Jurkat, Clone E6-1 (cell line): Measurements from ENCODE around the gene SEMA3E.
"Not testable (repeated sequence)": the region's sequence is repeated elsewhere in the genome, so short reads cannot be mapped to it uniquely, and the experiment has no call there.

Experiments
- DNase-seq: peaks from one replicate; pipeline ENCODE4 v3.0.0-alpha.2; 2011; ENCODE audit warnings: low read depth, low spot score
- H3K4me3 ChIP-seq: 2 replicates; pipeline ENCODE4 v1.5.1; 2011; ENCODE audit warnings: mild to moderate bottlenecking, low read length, control low read depth, moderate library complexity

The SEMA3E gene

DNA sequence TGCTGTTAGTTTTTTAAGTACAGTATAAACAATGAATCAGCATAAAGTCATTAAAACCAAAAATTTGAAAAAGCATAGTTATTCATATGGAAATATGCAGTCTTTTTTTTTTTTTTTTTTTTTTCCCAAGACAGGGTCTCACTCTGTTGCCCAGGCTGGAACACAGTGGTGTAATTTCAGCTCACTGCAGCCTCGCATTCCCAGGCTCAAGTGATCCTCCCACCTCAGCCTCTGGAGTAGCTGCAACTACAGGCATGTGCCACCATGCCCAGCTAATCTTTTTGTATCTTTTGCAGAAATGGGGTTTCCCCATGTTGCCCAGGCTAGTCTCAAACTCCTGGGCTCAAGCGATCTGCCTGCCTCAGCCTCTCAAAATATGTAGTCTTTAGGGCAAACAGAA, 182.0 kb downstream of the SEMA3E start:
- H3K4me3 ChIP-seq = no peak overlapping the region
- no peak for DNase-seq

DNA sequence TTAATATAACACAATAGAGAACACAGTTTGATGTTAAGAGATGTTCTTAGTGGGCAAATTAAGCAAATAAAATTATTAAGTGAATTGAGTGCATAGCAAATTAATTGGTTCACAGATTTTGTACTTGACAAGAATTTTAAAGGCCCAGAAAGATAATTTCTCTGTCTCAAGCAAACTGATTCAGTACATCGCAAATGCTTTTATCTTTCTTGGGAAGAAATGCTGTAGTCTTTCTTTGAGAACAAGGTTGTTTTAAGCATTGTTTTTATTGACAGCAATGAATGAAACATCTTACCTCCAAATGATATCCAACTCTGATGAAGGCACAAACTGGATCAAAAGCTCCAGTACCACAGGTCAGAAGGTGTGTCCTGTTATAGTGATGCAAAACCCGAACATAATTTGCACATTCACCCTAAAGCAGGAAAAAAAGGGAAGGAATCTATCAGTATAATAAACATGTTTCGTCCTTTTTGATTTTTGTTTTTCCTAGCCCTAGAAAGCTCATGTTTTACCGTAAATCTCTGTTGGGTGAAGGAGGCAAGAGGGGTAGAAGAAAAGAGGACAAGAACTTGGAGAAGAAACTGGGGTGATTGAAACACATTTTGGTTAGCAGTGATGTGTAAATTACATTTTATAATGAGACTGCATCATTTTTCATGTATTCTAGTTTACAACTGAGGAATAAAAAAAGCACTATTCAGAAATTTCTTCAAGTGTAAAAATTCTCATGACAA, 182.6 kb downstream of the SEMA3E start:
- H3K4me3 ChIP-seq = no peak overlapping the region
- no peak for DNase-seq

DNA sequence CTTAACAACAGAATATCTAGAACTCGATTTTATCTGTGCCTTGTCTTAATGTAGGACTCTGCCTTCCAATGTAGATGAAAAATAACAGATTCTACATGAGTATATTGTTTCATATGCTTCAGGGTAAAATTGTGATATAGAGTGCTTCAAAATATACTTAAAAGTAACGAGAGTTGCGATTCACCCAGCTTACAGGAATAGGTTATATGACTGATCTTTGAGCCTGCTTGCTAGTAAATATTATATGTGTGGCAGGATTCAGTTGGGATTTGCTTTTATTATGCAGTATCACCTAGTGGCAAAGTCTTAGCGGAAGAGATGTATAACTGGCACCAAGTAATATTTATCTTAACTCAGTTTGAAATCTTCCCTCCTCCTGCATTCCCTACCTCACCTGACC, 183.3 kb downstream of the SEMA3E start:
- DNase-seq = no peak
- H3K4me3 ChIP-seq = no peak overlapping the region

DNA sequence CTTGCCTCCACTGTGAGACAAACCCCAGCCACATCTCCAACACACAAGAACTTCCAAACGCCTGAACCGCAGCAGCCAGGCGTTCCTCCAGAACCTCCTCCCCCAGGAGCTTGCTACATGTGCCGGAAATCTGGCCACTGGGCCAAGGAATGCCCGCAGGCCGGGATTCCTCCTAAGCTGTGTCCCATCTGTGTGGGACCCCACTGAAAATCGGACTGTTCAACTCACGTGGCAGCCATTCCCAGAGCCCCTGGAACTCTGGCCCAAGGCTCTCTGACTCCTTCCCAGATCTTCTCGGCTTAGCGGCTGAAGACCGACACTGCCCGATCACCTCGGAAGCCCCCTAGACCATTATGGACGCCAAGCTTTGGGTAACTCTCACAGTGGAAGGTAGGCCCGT, 187.1 kb downstream of the SEMA3E start:
- not testable (repeated sequence) for DNase-seq, H3K4me3 ChIP-seq

DNA sequence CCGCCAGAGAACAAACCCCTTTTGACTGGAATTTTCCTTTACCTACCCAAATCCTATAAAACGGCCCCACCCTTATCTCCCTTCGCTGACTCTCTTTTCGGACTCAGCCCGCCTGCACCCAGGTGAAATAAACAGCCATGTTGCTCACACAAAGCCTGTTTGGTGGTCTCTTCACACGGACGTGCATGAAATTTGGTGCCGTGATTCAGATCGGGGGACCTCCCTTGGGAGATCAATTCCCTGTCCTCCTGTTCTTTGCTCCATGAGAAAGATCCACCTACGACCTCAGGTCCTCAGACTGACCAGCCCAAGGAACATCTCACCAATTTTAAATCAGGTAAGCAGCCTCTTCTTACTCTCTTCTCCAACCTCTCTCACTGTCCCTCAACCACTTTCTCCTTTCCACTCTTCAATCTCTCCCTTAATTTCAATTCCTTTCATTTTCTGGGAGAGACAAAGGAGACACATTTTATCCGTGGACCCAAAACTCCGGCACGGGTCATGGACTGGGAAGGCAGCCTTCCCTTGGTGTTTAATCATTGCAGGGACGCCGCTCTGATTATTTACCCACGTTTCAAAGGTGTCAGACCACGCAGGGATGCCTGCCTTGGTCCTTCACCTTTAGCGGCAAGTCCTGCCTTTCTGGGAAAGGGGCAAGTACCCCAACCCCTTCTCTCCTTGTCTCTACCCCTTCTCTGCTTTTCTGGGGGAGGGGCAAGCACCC, 188.8 kb downstream of the SEMA3E start:
- H3K4me3 ChIP-seq, DNase-seq: not testable (repeated sequence)

DNA sequence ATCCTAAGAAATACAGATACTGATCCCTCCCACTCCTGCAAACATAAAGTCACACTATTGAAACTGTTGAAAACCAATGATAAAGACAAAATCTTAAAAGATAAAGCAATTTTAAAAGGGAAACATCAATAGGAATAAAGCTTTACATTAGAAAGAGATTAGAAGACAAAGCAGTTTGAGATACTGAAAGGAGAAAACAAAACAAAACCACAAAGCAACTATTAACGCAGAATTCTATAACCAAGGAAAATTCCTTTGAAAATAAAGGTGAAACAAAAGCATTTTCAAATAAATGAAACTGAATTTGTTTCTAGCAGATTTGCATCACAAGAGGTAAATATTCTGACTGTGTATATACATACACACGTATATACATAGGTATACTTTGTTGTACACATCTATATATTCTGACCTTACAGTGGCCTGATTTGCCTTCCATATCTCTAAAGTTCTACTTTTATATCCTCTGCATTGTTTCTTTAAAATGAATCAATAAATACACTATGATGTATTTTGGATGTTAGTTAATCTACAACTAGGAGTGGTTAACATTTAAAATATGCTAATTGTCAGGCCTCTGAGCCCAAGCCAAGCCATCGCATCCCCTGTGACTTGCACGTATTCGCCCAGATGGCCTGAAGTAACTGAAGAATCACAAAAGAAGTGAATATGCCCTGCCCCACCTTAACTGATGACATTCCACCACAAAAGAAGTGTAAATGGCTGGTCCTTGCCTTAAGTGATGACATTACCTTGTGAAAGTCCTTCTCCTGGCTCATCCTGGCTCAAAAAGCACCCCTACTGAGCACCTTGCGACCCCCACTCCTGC, 189.6 kb downstream of the SEMA3E start:
- H3K4me3 ChIP-seq, DNase-seq: not testable (repeated sequence)

DNA sequence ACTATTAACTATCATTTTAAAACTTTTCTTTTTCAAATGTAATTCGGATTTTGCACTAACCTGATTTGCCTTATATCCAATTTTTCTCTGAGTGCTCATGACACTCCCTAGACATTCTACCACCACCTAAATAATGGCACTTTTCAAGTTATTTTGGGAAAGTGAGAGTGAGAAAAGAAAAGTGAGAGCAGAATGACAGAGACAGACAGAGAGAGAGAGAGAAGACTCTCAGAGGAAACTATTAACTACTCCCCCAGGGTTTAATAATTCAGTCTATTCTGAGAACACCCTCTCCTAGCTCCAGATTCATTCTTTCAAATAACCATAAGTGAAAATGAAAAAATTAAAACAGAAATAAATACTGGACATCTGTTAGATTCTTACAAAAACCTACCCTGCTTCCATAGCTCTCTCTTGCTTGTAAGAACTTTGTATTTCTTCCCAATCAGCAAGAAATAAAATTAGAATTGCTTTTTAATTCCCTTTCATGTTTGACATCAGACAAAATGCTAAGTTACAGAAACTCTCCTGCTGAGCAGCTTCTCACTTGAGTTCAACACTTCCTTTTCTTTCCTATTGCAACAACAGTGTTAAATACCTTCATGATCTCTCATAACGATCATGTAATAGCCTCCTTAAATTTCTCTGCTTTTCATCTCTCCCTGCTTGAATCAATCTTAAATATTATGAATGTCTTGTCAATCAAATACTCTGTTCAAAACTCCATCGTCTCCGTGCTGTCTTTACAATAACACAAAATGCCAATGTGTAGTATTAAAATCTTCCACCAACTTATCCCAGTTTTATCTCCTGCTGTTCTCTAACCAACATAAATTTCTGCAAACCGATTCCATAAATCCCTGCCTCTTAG, 191.7 kb downstream of the SEMA3E start:
- DNase-seq = no peak
- H3K4me3 ChIP-seq = no peak overlapping the region

DNA sequence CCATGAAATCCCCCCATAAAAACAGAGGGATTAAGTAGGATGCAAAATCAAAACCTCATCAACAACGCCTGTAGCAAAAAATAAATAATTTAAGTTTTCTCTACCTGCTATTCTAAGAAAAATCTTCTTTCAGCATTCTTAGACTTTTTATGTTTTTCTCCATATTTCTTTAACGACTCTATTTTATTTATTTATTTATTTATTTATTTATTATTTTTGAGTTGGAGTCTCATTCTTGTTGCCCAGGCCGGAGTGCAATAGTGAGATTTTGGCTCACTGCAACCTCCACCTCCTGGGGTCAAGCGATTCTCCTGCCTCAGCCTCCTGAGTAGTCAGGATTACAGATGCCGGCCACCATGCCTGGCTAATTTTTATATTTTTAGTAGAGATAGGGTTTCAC, 192.5 kb downstream of the SEMA3E start:
- DNase-seq = no peak
- no peak overlapping the region for H3K4me3 ChIP-seq

DNA sequence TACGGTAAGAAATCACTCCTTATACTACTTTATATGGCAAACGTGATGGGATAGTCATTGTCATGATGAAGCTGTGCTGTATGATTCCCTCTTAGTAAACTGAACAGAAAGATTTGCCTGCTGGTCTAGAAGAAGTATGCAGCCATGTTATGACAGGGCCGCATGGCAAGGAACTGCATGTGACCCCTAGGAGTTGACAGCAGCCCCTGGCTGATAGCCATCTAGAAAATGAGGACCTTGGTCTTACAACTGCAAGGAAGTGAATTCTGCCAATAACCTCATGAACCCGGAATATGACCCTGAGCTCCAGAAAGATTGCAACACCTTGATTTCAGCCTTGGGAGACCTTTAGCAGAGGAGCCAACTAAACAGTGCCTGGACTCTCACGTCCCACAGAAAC, 193.3 kb downstream of the SEMA3E start:
- DNase-seq = no peak
- no peak overlapping the region for H3K4me3 ChIP-seq

DNA sequence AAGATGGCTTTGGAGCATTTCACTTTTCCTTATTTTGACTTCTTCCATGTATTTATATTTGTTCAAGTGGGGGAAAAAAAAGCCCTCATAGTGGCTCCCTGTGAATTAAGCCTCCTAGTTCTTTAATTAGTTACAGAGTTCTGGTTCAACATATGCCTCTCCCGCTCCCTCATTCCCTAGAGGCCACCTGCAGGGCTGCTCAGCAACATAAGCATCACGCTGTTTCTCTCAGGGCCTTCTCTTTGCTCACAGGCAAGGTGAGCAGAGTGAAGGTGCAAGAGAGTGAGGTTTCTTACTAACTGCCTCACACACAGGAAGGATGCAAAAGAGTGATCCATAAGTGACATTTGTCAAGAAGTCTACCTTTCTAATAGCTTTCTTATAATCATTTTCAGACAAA, 196.7 kb downstream of the SEMA3E start:
- no peak overlapping the region for H3K4me3 ChIP-seq
- DNase-seq = no peak

DNA sequence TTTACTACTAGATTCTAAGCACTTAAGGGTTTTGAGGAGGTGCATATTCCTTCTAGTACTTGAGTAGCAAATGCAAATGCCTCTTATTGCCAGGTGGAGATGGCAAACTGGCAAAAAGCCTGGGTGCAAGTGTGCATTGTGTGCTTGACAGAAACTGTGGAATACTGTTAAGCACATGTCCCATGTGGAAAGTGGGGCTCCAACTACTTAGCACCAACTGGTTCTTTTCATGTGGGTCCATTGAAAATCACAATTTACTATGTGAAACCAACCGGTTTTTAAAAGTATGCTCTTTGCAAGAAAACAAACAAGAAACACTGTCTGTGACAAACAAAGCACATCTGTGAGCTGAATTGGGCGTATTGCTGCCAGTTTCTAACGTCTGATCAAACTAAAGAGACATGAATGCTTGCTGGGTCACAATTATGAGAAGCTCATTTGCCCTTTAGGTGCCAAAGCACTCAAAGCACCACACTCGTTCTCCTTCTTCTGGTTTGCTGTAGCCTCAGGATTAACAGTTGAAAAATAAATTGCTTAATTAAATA, 197.4 kb downstream of the SEMA3E start:
- no peak for DNase-seq
- no peak overlapping the region for H3K4me3 ChIP-seq

DNA sequence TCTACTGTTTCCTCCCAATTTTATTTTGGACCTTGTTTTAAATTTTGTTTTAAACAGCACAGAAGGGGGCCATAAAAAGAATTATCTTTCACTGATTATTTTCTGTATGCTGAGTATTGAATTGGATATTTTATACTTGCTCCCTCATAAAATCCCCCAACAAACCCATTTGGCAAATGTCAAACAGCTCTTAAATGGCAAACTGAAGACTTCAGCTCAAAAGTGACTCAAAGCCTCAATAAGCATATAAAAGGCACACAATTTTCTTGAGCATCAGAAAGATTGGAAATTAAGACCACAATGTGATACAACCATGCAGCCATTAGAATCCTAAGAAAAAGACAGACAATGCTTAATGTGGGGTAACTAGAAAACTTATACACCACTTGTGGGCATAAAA, 199.2 kb downstream of the SEMA3E start:
- H3K4me3 ChIP-seq = no peak overlapping the region
- DNase-seq = no peak

DNA sequence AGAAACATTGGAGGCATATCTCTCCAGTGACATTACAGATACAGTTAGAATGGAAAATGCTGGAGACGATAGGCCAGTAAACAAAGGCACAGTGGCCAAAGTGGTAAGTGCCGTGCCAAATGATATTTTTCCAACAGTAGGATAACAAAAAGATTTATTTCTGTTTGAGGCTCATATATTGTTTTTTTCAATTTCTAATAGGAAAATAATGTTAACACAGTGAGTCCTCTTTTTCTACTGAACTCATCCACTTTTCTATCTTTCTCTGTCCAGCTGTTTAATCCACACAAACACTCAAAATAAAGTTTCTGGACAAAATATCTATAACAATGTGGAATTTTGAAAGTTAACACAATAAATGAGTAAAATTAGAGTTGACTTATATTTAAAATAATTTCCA, 201.3 kb downstream of the SEMA3E start:
- H3K4me3 ChIP-seq = no peak overlapping the region
- no peak for DNase-seq

DNA sequence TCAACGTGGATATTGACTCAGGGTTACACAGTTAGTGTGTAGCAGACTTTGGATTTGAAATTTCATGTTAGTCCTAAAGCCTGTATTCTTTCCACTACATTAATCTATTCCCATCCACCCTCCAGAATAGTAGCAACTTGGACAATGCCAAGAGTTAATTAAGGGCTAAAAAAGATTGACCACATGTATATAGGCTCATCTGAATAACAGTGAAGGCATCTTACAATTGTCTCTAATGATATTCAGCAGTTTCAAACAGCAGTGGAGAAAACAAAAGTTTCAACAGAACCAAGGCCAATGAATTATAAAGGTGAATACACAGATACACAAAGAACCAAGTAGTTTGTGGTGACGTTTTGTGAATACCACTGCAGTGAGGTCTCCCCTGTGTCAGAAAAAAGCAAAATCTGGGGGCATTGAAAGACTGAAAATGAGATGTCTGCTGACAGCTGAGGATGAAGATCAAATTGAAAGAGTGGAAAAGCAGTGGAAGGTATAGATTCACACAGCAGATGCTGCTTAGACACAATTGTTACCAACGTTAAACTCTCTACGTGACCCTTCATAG, 202.8 kb downstream of the SEMA3E start:
- no peak for DNase-seq
- H3K4me3 ChIP-seq = no peak overlapping the region

DNA sequence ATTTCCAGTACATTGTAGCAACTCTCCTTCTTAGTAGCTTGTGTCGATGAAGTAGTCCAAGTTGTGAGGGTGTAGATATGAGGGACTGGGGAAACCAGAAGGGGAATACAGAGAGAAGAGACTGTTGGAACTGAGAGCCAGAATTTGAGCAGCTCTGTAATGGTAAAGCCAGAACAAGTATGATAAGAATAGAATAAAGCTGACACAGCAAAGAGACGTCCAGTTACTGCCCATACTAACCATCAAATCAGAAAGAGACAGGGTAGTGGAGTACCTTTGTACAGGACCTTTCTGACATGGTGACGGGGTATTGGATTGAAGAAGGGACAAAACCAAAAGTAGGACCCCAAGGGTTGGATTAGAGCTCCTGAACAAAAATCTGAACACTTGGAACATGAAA, 206.0 kb downstream of the SEMA3E start:
- no peak for DNase-seq
- no peak overlapping the region for H3K4me3 ChIP-seq

DNA sequence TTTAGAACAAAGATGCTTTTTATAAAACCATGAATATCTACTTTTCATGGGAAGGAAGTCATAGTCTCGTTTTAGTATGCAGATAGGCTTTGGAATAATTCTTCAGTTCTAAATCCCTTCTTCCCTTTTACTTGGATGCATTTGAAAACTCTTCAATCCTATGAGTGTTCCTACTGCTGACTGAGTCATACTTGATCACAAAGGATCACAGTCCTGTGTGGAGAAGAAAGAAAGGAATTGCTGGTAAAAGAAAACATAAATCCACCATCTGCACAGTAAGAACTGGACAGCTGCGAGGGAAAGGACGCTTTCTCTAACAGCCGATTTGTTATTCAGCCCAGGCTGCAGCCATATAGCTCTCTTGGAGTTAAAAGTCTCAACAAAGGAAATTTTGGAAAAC, 209.9 kb downstream of the SEMA3E start:
- H3K4me3 ChIP-seq = no peak overlapping the region
- no peak for DNase-seq

DNA sequence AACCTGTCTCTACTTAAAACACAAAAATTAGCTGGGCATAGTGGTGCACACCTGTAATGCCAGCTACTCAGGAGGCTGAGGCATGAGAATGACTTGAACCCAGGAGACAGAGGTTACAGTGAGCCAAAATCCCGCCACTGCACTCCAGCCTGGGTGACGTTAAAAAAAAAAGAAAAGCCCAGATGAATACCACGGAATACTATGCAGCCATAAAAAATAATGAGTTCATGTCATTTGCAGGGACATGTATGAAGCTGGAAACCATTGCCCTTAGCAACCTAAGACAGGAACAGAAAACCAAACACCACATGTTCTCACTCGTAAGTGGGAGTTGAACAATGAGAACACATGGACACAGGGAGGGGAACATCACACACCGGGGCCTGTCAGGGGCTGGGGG, 218.7 kb downstream of the SEMA3E start:
- not testable (repeated sequence) for DNase-seq, H3K4me3 ChIP-seq

DNA sequence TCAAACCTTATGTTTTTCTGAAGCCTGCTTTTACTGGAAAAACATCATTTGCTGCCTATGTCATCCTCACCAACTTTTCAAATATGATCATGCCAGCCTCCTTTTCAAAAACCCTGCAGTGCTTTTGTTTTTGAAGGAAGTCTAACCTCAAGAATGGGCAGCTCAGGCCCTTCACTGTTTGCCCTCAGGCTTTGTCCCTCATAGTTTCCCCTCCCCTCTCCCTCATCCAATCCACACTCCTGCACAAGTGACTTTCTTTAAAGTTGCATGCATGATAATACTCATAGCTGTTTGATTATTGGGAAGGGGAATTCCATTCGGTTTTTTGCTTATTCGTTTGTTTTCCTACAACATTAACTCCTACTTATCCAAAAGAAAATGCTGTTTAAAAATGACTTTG, 219.4 kb downstream of the SEMA3E start:
- DNase-seq = no peak
- H3K4me3 ChIP-seq = no peak overlapping the region

DNA sequence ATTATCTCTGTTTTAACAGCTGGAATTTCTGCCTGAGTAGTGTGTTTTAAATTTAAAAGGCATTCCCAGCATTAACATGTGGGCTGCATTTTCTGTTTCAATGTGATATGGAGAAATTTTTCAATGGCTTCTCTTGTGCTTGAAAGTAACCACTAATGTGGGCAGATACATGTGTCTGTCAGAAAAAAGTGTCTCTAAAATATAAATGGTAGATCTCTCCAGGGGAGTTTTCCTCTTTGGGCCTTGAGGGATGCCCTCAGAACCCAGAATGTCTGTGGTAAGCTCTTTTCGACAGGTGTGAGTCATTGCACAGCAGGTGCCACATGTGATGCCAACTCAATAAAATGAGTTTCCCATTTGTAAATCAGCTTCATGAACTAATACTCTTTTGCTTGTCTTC, 221.1 kb downstream of the SEMA3E start:
- no peak overlapping the region for H3K4me3 ChIP-seq
- DNase-seq = no peak
